ENCODE results near the gene AP3D1. TPM values are rescaled to one million over a fixed set of nuclear protein-coding genes. Genes with fewer than 3 reads are reported as not detected.

The AP3D1 gene
- total RNA-seq, 1 donor from 2014 or later = 169 TPM

DNA sequence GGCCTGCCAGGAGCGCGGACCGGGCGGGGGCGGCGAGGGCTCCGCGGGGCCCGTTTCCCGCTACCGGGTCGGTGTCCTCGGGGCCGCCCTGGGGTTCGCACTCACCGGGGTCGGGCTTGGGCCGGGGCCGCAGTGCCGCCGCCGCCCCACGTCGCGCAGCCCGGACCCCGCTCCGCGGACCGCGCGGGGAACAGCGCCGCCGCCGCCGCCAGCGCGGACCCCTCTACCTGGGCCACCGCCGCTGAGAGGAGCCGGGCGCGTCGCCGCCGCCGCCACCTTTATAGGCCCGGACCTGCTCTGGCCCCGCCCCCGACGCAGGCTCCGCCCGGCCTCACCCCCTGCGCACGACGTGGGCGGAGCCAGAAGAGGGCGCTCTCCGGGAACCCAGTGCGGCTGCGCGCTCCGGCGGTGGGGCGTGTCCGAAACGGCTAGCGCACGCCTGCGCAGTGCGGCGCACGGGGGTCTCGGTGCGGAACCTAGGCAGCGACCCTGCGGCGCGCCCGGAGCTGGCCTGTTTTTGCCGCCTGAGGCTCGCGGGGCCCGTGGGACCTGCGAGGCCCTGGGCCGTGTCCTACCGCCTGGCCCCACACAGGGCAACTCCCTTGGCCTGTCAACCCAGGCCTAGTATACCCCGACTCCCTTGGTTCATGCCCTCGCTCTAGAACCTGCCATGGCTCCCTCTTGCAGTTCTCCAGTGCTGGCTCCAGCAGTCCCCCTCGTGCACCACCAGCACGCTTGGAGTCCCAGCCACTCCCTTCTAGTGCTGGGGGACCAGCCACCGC is 100.2 kb downstream of the AP3D1 start, which contains the start of gene MKNK2:
Gene MKNK2, minus strand, starts transcription at position 254 of the 782 bp plus-strand sequence. CDS start 393 bp downstream, outside the sequence.
- peaks cover 7% of the 10 kb centered on the region for H3K27me3 Mint-ChIP-seq (ENCODE audit: unreplicated experiment)
- no peak within 1 kb of the TSS for H3K27ac Mint-ChIP-seq (ENCODE audit: unreplicated experiment)
- TF ChIP-seq, protein P1, sequence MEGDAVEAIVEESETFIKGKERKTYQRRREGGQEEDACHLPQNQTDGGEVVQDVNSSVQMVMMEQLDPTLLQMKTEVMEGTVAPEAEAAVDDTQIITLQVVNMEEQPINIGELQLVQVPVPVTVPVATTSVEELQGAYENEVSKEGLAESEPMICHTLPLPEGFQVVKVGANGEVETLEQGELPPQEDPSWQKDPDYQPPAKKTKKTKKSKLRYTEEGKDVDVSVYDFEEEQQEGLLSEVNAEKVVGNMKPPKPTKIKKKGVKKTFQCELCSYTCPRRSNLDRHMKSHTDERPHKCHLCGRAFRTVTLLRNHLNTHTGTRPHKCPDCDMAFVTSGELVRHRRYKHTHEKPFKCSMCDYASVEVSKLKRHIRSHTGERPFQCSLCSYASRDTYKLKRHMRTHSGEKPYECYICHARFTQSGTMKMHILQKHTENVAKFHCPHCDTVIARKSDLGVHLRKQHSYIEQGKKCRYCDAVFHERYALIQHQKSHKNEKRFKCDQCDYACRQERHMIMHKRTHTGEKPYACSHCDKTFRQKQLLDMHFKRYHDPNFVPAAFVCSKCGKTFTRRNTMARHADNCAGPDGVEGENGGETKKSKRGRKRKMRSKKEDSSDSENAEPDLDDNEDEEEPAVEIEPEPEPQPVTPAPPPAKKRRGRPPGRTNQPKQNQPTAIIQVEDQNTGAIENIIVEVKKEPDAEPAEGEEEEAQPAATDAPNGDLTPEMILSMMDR (IDR thresholded peaks at IDR 0.05; ENCODE audit: unreplicated experiment) = peak; percentile 79
- DNase-seq (ENCODE audit: low spot score) = peak; percentile 99
- no peaks in the 10 kb centered on the region for H3K36me3 Mint-ChIP-seq (ENCODE audit: low read depth, unreplicated experiment)
- H3K9me3 Mint-ChIP-seq (ENCODE audit: unreplicated experiment) = no peaks in the 10 kb centered on the region
- H3K4me1 Mint-ChIP-seq (ENCODE audit: unreplicated experiment) = peaks cover 11% of the 10 kb centered on the region
- H3K4me3 Mint-ChIP-seq (ENCODE audit: unreplicated experiment) = peak within 1 kb of the TSS; percentile 94

Other genes starting within 250 kb of the AP3D1 start
- 10.5 TPM for gene ADAT3, start 246.2 kb downstream of the AP3D1 start, total RNA-seq (ENCODE audit: unreplicated experiment)
- gene SCAMP4, start 246.2 kb downstream of the AP3D1 start, total RNA-seq (ENCODE audit: unreplicated experiment) = 71.8 TPM
- 110 TPM for gene CSNK1G2, start 210.4 kb downstream of the AP3D1 start, total RNA-seq (ENCODE audit: unreplicated experiment)
- 80.5 TPM for gene BTBD2, start 135.9 kb downstream of the AP3D1 start, total RNA-seq (ENCODE audit: unreplicated experiment)
- gene MKNK2, start 100.3 kb downstream of the AP3D1 start, total RNA-seq (ENCODE audit: unreplicated experiment) = 228 TPM
- 88.5 TPM for gene MOB3A, start 55.2 kb downstream of the AP3D1 start, total RNA-seq (ENCODE audit: unreplicated experiment)
- 8.9 TPM for gene IZUMO4, start 54.7 kb downstream of the AP3D1 start, total RNA-seq (ENCODE audit: unreplicated experiment)
- gene DOT1L, start 12.4 kb upstream of the AP3D1 start, total RNA-seq (ENCODE audit: unreplicated experiment) = 57.1 TPM
- 126 TPM for gene PLEKHJ1, start 84.8 kb upstream of the AP3D1 start, total RNA-seq (ENCODE audit: unreplicated experiment)
- 137 TPM for gene SF3A2, start 85.3 kb upstream of the AP3D1 start, total RNA-seq (ENCODE audit: unreplicated experiment)
- gene AMH, start 97.8 kb upstream of the AP3D1 start, total RNA-seq (ENCODE audit: unreplicated experiment) = 5.6 TPM
- gene JSRP1, start 104.9 kb upstream of the AP3D1 start, total RNA-seq (ENCODE audit: unreplicated experiment) = not detected
- 0.97 TPM for gene PEAK3, start 130.6 kb upstream of the AP3D1 start, total RNA-seq (ENCODE audit: unreplicated experiment)
- gene LINGO3, start 156.6 kb upstream of the AP3D1 start, total RNA-seq (ENCODE audit: unreplicated experiment) = not detected
- gene LSM7, start 177.0 kb upstream of the AP3D1 start, total RNA-seq (ENCODE audit: unreplicated experiment) = 108 TPM
- gene SPPL2B, start 177.1 kb upstream of the AP3D1 start, total RNA-seq (ENCODE audit: unreplicated experiment) = 75.2 TPM
- not detected for gene TMPRSS9, start 208.7 kb upstream of the AP3D1 start, total RNA-seq (ENCODE audit: unreplicated experiment)

Measured in endothelial cell (in vitro differentiated cells).